Urinary bladder (tissue), 4 donors: Measurements from ENCODE around the gene EDEM3. TPM values are rescaled to one million over a fixed set of nuclear protein-coding genes. Genes with fewer than 3 reads are reported as not detected.

Experiments
- DNase-seq: peaks from one replicate; pipeline ENCODE4 v3.0.0-alpha.2; 2015; ENCODE audit errors: extremely low spot score
- H3K27ac ChIP-seq: one replicate; pipeline ENCODE4 v1.5.1; 2013; ENCODE audit warnings: low read depth, mild to moderate bottlenecking, moderate library complexity
- H3K36me3 ChIP-seq: one replicate; pipeline ENCODE4 v1.6.1; 2013; ENCODE audit warnings: mild to moderate bottlenecking, moderate library complexity; ENCODE audit not compliant: insufficient read depth
- H3K4me1 ChIP-seq: one replicate; pipeline ENCODE4 v1.6.1; 2013; ENCODE audit warnings: mild to moderate bottlenecking, moderate library complexity; ENCODE audit not compliant: insufficient read depth
- H3K4me3 ChIP-seq: one replicate; pipeline ENCODE4 v1.5.1; 2013; ENCODE audit warnings: low read depth, low read length
- WGBS: extraction: QIAGEN DNeasy Blood & Tissue Kit; methylation state at CpG from one replicate; pipeline ENCODE4 v1.1.7; 2013; 5-methylcytosine and 5-hydroxymethylcytosine counted together
- polyA plus RNA-seq: library from polyadenylated mRNA; stranded (reverse); fragments of 200-250 nt; gene quantifications from one replicate; pipeline ENCODE4 v1.2.3, GENCODE V29; 2013
- total RNA-seq: library from RNA; depleted of rRNA; stranded (reverse); fragments of >200 nt; gene quantifications from one replicate; pipeline ENCODE4 v1.2.3, GENCODE V29; 2014
- donor health status: healthy with polysubstance abuse.
- donor health status: healthy.

The EDEM3 gene
- total and polyA plus RNA-seq, 2 donors: 11.9 to 56.3 TPM

DNA sequence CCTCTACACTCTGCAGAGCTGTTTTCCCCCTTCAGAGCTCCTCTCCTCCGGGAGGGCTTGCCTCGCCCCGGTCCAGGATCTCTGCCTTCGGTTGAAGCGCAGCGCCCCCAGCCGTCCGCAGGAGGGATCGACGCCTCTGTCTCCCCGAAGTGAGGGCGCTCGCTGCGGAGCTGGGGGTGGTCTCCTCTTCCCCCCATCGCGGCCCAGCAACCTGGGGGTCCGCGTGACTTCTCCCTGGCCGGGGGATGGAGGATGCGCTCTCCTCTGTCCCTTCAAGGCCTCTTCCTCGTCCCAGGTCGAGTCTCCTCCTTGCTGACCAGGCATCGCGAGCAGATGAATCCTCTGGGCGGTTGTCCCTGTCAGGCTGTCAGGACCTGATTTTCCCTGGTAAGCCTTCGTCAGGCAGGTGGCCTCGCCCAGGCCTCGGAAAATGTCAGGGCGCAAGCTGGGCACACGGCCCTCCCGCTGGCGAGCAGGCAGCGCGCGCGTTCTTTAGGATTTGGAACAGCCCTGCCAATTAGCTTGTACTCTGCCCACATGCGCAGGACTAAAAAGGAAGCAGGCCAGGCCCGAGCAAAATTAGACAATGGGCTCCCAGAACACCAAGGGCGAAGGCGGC, 90.5 kb downstream of the EDEM3 start:
- DNase-seq: peak; percentile 60
- Histone ChIP-seq H3K4me1 (no peaks in the 10 kb centered on the region), H3K27ac (no peak overlapping the region), H3K36me3 (no peaks in the 10 kb centered on the region), H3K4me3 (no peak overlapping the region)
- WGBS: 31% methylated on average over 40 of the region's 40 CpGs

GRCh38 chr1:184661801-184662200, 92.9 kb downstream of the EDEM3 start:
- DNase-seq: no peak
- Histone ChIP-seq H3K4me1 (no peaks in the 10 kb centered on the region), H3K4me3 (no peak overlapping the region), H3K27ac (no peak overlapping the region), H3K36me3 (no peaks in the 10 kb centered on the region)
- WGBS: 44% methylated on average over 1 of the region's 1 CpG

GRCh38 chr1:184660462-184661191, 94.0 kb downstream of the EDEM3 start:
- Histone ChIP-seq H3K4me3 (no peak overlapping the region), H3K36me3 (no peaks in the 10 kb centered on the region), H3K4me1 (no peaks in the 10 kb centered on the region), H3K27ac (no peak overlapping the region)
- no peak for DNase-seq
- WGBS: 100% methylated on average over 2 of the region's 2 CpGs

DNA sequence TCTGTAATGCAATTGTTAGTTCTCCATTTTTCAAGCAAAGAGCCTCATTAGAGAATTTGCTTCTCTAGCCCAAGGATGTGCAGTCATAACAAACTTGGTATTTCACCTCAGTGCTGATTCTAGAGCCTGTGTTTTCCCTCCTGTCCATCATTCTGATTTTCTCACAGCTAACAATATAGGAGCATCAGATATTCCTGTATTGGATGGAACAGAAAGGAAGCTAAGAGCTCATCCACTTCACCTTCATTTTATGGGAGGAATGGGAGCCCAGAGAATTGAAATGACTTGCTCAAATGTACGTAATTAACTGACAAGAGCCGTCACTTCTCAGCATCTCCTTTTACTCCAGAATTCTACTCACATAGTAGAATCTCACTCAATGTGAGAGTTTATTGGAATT, 96.6 kb downstream of the EDEM3 start:
- WGBS: 94% methylated on average over 2 of the region's 2 CpGs
- H3K27ac ChIP-seq: no peak overlapping the region
- no peak for DNase-seq
- H3K4me1 ChIP-seq: no peaks in the 10 kb centered on the region
- H3K36me3 ChIP-seq: no peaks in the 10 kb centered on the region
- H3K4me3 ChIP-seq: no peak overlapping the region

DNA sequence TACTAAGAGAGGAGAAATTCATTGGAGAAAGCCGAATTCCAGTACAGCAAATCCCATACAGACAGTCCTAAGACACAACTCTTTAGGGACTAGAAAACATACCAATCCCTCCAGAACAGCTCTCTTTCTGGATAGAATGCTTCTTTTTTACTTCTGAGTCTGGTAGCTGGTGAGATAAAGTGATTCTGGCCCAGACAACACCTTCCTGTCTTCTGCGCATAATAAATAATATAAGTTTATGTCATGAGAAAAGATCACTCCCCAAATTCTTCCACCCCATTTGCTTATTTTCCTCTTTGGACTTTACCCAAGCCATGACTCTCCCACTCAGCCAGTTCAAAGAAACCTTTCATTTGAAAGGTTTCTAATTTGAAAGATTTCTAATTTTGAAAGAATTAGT, 98.4 kb downstream of the EDEM3 start:
- H3K4me1 ChIP-seq: no peaks in the 10 kb centered on the region
- WGBS: 89% methylated on average over 2 of the region's 2 CpGs
- no peak for DNase-seq
- H3K4me3 ChIP-seq: no peak overlapping the region
- H3K27ac ChIP-seq: no peak overlapping the region
- H3K36me3 ChIP-seq: no peaks in the 10 kb centered on the region

DNA sequence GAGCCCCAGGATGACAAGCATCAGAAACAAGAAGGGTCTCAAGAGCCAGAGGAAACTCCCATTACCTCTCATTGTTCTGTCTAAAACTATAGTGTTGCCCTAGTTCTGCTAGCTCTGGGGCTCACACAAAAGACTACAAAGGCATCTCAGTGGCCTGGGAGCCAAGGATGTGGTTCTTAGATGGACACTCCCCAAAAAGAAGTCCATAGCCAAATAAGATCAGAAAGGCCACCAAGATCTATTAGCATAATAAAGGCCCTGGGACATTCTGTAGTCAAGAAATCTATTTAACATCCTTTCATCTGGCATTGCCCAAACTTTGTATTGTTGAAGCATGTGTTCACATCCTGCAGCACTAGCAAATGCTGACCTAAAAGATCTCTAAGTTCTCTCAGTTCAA, 99.5 kb downstream of the EDEM3 start:
- no peaks in the 10 kb centered on the region for H3K4me1 ChIP-seq
- no peak overlapping the region for H3K27ac ChIP-seq
- no peaks in the 10 kb centered on the region for H3K36me3 ChIP-seq
- DNase-seq: no peak
- H3K4me3 ChIP-seq: no peak overlapping the region

GRCh38 chr1:184650177-184650866, 104.3 kb downstream of the EDEM3 start:
- no peak for DNase-seq
- no peak overlapping the region for H3K27ac ChIP-seq
- WGBS: 88% methylated on average over 5 of the region's 5 CpGs
- no peaks in the 10 kb centered on the region for H3K36me3 ChIP-seq
- no peak overlapping the region for H3K4me3 ChIP-seq
- H3K4me1 ChIP-seq: no peaks in the 10 kb centered on the region

DNA sequence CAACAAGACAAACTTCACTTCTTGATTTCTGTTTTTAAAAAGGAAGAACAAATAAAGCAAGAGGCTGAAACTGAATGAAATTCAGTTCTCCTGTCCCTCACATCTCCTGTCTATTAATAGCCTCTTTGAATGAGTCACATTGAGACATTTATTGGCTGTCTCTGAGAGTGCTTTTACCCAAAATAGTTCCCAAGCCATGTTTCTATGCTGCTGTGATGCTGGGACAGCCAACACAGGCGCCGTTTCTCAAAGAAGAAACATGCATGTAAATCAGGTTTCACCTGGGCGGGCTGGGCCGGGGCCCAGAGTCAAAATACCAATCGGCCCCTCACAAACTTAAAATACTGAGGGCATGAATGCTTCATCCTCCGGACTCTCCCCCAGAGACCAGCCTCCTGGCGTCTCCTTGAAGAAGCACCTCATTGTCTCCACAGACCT, 105.2 kb downstream of the EDEM3 start:
- no peak for DNase-seq
- 72% methylated on average over 7 of the region's 7 CpGs for WGBS
- no peaks in the 10 kb centered on the region for H3K4me1 ChIP-seq
- no peak overlapping the region for H3K4me3 ChIP-seq
- H3K27ac ChIP-seq: no peak overlapping the region
- no peaks in the 10 kb centered on the region for H3K36me3 ChIP-seq

GRCh38 chr1:184648856-184649201, 105.8 kb downstream of the EDEM3 start:
- 83% methylated on average over 6 of the region's 6 CpGs for WGBS
- no peak for DNase-seq
- Histone ChIP-seq H3K27ac (no peak overlapping the region), H3K36me3 (no peaks in the 10 kb centered on the region), H3K4me1 (no peaks in the 10 kb centered on the region), H3K4me3 (no peak overlapping the region)

DNA sequence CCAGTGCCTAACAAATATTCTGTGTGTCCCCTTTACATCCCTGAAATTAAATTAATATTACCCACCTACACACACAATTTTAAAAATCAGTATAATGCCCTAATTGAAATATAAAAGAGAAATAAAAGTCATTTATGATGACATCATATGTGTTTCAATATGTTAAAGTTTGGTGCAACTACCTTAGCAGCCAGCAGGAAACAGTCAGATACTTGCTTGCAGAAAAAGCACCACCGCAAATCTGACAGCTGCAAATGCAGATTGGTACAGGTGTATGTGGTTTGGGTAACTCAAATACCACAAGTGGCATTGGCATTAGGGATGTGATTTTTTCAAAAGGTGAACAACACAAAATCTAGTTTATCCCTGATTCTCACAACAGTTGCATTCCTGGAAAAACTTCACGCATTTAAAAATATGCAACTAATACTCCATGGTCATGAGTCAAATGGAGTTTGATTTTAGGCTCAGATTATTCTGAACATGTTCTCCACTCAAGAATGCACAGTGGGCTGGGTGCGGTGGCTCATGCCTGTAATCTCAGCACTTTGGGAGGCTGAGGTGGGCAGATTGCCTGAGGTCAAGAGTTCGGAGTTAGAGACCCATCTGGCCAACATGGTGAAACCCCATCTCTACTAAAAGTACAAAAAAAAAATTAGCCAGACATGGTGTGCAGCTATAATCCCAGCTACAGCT, 106.3 kb downstream of the EDEM3 start:
- no peak overlapping the region for H3K4me3 ChIP-seq
- H3K27ac ChIP-seq: no peak overlapping the region
- no peaks in the 10 kb centered on the region for H3K36me3 ChIP-seq
- 96% methylated on average over 4 of the region's 4 CpGs for WGBS
- no peaks in the 10 kb centered on the region for H3K4me1 ChIP-seq
- DNase-seq: no peak

GRCh38 chr1:184647471-184647870, 107.2 kb downstream of the EDEM3 start:
- WGBS: 76% methylated on average over 4 of the region's 4 CpGs
- no peak overlapping the region for H3K4me3 ChIP-seq
- H3K27ac ChIP-seq: no peak overlapping the region
- no peaks in the 10 kb centered on the region for H3K36me3 ChIP-seq
- no peak for DNase-seq
- no peaks in the 10 kb centered on the region for H3K4me1 ChIP-seq

DNA sequence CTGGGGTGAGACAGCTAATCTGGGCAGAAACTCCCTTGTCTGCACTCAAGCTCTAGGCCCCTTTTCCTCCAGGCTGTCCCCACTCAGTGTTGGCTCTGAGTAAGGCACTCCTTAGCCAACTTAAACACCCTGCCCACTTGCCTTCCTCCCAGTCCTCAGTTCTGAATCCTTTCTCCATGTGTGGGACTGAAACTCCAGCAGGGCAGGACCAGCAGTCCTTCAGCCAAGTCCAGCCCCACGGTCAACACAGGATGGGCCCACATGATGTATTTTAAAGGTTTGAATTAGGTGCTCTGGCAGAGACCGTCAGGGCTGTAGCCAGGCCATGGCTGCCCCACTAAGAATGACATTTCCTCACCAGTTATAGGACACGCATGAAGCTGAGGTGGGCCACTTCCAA, 107.8 kb downstream of the EDEM3 start:
- Histone ChIP-seq H3K27ac (no peak overlapping the region), H3K36me3 (no peaks in the 10 kb centered on the region), H3K4me1 (no peaks in the 10 kb centered on the region), H3K4me3 (no peak overlapping the region)
- no peak for DNase-seq
- WGBS: 94% methylated on average over 3 of the region's 3 CpGs

- WGBS: 92% methylated on average over 3 of the region's 3 CpGs
- Histone ChIP-seq H3K4me1 (no peaks in the 10 kb centered on the region), H3K36me3 (no peaks in the 10 kb centered on the region), H3K4me3 (no peak overlapping the region), H3K27ac (no peak overlapping the region)
- no peak for DNase-seq
Measured at GRCh38 chr1:184646178-184646701, 108.4 kb downstream of the EDEM3 start.
